Omental fat pad (tissue), 4 donors: ENCODE measurements around the gene FAM163A. TPM values are rescaled to one million over a fixed set of nuclear protein-coding genes. Genes with fewer than 3 reads are reported as not detected.
"Not testable (repeated sequence)": the region's sequence is repeated elsewhere in the genome, so short reads cannot be mapped to it uniquely, and the experiment has no call there.

ENCODE experiments used
- ATAC-seq: fragments of 150-250 bp; one replicate; pipeline ENCODE4 v1.9.1; 2016; ENCODE audit warnings: mild to moderate bottlenecking, moderate library complexity; ENCODE audit not compliant: low FRiP score
- DNase-seq: peaks from one replicate; pipeline ENCODE4 v3.0.0-alpha.2; 2019; ENCODE audit warnings: low spot score
- total RNA-seq, 4 donors: library from RNA; depleted of rRNA; stranded (reverse); fragments of >200 nt; gene quantifications; one replicate each; pipeline ENCODE4 v1.1.0, GENCODE V29; 2016
- TF ChIP-seq, protein P1 (sequence below), 3 donors: fragments of 450-650 bp; IDR thresholded peaks; one replicate each; pipeline ENCODE4 v1.5.1; 2016 to 2017; ENCODE audit warnings: antibody characterized with exemption in 3 of 3, mild to moderate bottlenecking in 3 of 3, moderate library complexity in 2 of 3

FAM163A gene
- total RNA-seq, 4 donors from 2014 or later = 0.13 to 0.56 TPM; not detected in 2

DNA sequence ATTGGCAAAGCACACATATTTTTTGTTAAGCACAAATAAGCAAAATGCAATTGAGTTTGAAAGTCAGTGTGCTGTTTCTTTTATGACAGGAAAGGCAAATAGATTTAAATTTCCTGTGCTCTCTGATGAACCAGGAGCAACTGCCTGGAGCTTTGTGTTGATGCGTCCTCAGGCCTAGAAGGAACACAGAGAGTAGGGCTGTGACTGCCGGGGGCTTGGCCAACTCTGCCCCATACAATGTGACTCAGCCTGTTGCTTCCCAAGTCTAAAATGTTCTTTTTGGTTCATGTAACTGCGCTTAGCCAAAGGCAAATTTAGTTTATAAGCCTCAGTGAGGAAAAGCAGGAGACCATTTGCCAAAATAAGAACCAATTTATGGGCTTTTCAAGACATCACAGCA is 97.0 kb downstream of the FAM163A start:
- TF ChIP-seq, protein P1, sequence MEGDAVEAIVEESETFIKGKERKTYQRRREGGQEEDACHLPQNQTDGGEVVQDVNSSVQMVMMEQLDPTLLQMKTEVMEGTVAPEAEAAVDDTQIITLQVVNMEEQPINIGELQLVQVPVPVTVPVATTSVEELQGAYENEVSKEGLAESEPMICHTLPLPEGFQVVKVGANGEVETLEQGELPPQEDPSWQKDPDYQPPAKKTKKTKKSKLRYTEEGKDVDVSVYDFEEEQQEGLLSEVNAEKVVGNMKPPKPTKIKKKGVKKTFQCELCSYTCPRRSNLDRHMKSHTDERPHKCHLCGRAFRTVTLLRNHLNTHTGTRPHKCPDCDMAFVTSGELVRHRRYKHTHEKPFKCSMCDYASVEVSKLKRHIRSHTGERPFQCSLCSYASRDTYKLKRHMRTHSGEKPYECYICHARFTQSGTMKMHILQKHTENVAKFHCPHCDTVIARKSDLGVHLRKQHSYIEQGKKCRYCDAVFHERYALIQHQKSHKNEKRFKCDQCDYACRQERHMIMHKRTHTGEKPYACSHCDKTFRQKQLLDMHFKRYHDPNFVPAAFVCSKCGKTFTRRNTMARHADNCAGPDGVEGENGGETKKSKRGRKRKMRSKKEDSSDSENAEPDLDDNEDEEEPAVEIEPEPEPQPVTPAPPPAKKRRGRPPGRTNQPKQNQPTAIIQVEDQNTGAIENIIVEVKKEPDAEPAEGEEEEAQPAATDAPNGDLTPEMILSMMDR (IDR thresholded peaks at IDR 0.05) = no peak
- DNase-seq (no peak), ATAC-seq (no peak)

DNA sequence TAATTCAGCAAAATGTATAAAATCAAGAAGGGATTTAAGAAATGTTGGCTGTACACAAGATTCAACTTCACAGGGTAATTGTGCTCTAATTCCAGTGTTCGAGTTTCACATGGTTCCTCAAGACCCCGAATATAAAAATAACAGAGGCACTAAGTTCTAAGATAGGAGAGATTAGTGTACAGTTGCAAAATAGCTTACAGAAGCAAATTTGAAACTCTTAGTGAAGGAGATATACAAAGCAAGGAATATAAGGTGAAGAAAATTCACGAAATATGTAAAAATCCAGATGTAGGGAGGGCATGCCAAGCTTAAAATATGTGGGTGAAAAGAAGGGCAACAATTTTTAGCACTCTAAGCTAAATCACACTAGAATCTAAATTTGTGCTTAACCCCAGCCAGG is 105.1 kb downstream of the FAM163A start:
- ATAC-seq = no peak
- DNase-seq = no peak
- TF ChIP-seq, protein P1 (IDR thresholded peaks at IDR 0.05) = no peak

DNA sequence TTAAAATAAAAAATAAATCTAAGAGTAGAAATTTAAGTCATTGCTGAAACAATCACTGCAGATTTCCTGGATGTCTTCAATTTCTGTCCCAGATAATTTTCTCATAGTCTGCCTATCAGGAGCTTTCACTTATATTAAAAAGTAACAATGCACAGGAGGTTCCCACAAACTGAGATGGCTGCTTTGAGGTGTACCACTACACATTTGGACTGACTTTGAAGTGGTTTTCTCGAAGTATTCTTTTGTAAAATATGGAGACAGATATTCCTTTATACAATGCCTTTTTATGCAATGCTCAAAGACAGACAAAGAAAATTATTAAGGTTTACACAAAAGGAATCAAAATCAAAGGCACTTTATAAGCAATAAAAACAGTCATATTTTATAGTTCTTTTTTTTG is 110.0 kb downstream of the FAM163A start:
- ATAC-seq (no peak), DNase-seq (no peak)
- TF ChIP-seq, protein P1 (IDR thresholded peaks at IDR 0.05) = no peak

DNA sequence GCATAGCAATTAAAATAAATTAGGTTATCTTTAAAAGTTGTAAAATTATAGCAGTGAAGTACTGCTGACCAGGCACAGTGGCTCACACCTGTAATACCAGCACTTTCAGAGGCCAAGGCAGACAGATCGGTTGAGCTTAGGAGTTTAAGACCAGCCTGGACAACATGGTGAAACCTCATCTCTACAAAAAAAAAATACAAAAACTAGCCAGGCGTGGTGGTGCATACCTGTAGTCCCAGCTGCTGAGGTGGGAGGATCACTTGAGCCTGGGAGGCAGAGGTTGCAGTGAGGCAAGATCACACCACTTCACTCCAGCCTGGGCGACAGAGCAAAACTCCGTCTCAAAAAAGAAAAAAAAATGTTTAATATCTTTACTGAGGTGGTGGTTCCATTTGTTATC is 112.7 kb downstream of the FAM163A start:
- not testable (repeated sequence) for DNase-seq, ATAC-seq

DNA sequence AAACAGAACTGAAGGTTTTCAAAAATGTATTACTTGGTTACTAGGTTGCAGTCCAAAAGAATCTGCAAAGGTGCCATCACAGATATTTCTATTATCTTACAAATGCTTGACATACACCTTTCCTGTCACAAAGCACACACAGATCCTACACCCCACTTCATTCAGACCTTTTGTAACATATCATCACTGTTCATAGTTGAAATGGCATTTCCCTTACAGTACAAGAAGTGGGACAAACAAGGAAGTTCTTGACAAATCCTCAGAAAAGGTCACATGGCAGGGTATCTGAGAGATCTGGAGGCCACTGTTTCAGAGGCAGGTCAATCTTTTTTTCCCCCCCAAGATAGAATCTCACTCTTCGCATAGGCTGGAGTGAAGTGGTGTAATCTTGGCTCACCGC is 113.2 kb downstream of the FAM163A start:
- TF ChIP-seq, protein P1 (IDR thresholded peaks at IDR 0.05) = no peak
- ATAC-seq (no peak), DNase-seq (no peak)

DNA sequence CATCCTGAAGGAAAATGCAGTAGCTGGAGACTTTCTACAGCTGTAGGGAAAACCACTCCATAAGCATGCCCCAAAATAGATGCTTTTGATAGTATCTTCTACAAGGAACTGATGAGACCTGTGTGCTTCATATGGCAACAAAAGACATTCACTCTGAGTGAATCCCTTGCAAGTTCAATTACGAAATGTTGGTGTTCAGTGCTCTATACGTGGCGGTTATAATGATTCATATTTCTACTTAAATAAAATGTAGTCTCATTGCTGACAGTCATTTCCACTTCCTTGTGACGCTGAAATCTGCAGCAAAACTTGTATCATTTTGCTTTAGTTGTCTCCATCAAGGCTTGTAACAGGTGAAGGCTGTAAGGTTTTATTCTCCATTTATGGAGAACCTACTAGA is 113.9 kb downstream of the FAM163A start:
- TF ChIP-seq, protein P1 (IDR thresholded peaks at IDR 0.05) = no peak
- DNase-seq = no peak
- ATAC-seq = no peak

DNA sequence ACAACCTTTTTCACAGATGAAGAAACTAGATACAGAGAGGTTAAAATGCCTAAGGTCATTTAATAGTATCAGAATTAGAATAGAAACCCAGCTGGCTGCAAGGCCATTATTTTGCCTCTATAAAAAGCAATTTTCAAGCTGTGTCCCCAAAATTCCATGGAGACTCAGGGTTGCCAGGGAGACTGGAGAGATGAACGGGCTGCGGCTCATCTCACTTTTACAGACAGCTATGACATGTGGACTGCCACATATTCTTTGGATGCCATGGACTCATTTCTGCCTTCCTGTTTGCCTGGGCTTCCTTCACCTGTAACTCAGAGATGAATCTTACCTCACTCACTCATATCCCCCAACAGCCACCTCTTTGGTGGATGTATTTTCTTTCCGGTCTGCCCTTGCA is 117.6 kb downstream of the FAM163A start:
- DNase-seq (no peak), ATAC-seq (no peak)
- TF ChIP-seq, protein P1 (IDR thresholded peaks at IDR 0.05) = no peak

DNA sequence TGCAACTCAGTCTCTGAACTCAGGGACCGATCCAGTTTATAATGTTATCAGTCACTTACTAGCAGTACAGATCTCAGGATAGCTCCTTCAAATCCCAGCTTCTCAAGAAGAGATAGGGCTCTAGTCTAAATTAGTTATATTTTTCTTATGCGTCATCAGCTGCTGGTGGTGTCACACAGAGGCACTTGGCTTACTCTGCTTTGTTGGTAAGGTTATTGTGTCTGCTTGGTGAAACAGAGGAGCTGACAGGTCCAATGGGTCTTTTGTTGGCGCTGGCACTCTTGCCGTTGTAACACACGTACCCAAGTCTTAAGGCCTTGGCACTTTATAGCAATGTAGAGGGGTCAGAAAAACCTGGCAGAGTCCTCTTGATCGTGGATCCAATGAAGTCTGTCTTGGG is 122.3 kb downstream of the FAM163A start:
- TF ChIP-seq, protein P1 (IDR thresholded peaks at IDR 0.05) = no peak
- no peak for ATAC-seq
- no peak for DNase-seq
